ENCODE measurements around the gene ENG.
"Not testable (repeated sequence)": the region's sequence is repeated elsewhere in the genome, so short reads cannot be mapped to it uniquely, and the experiment has no call there.

The ENG gene

GRCh38 chr9:127846443-127847177, 7.8 kb downstream of the ENG start:
- DNase-seq (ENCODE audit: low spot score) (no peak), FAIRE-seq (no peak)

GRCh38 chr9:127845619-127846018, 8.8 kb downstream of the ENG start:
- not testable (repeated sequence) for FAIRE-seq; DNase-seq (ENCODE audit: low spot score)

DNA sequence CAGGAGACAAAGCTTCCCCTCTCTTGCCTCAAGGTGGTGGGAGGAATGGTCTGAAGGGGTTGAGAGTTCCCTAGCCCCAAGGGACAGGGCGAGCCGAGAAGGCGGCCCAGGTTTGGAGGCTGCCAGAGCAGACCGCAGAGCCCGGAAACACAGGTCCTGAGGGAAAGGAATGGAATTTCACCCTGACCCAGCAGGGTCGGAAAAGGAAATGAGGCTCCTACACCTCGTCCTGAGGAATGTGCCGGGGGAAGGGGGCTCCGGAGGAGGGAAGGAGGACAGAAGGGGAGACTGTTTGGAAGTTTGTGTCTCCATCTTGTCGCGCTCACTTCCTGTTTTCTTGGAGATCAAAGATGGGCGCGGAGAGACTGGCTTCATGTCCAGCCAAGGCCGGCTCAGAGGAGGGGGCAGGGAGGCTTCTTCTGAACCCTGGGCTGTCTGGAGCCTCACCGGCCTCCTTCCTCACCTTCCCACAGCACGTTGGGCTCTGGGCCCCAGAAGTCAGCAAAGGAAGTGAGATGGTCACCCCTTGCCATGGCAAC, 9.6 kb downstream of the ENG start:
- DNase-seq (ENCODE audit: low spot score) (peak; percentile 59), FAIRE-seq (no peak)

DNA sequence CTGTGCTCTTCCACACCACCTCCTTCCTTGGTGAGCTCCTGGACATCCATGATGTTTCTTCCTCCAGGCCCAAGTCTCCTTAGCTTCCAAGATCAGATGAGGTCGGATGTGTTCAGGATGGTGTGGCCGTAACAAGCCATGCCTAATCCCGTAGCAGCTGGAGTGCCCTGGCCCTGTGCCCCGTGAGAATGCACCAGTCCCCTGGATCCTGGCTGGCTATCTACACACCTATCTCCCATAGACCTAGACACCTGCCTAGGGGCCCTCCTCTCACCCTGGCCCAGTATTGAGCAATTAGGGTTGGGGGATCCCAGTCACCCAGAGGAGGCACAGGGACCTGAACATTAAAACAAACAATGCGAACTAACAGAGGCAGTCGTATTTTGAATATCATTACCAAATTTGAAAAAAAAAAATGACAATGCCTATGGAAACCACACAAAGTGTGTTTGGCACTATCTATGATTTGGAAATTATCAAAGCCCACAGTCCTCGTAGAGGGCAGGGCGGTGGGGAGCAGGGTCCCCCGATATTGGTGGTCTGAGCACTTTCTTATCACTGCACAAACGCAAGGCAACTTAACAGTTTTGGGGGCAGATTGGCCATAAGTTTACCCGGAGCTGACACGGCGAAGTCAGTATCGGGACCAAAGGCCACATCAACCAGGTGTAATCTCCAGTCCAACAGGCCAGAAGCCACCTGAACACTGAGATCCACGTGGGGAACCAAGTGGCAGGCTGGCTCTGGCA, 13.2 kb downstream of the ENG start:
- DNase-seq (ENCODE audit: low spot score) (no peak), FAIRE-seq (no peak)

DNA sequence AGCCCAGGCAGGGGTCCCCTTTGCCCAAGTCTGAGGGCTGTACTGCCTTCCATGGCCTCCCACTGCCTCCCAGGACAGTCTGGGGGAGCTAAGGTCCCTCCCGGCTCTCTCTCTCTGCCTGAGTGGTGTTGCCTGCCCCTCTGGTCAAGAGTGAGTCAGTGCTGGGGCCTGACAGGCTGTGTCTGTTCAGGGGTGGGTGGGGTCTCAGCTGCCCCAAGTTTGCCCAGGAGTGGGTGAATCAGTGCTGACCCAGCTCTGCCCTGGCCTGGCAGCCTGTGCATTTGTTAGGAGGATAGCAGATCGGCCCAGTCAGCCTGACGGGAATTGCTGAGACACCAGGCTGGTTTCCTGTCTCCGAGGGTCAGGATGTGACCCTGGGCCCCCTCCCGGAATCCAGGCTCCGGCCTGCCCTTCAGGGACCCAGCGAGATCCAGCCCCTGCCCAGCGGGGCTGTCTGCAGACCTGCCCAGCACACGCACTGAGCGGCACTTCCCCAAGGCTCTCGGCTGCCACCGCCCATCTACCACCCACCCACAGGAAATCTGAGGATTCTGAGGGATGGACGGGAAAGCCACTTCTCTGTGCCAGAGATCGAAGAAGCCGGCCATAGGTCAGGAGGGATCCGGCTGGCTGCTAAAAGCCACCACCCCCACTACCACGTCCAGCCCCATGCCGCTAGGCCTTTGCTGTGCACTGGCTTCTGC, 15.9 kb downstream of the ENG start:
- no peak for FAIRE-seq
- DNase-seq (ENCODE audit: low spot score), result peak; percentile 21

DNA sequence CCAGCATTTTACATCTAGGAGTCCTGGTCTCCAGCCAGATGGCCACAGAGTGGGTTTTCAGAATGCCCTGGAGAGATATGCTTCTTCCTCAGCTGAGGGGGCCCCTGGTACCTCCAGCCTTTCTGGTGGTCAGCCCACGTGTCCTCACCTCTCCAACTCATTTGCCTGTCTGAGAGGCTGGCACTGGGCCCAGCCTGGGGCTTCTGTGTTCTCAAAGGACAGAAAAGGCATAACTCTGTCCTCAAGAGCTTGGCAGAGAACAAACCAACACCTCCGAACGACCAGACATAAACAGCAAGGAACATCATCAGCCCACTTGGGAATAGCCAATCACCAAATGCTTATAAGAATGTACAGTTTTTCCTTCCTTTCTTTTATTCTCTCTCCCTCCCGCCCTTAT, 17.1 kb downstream of the ENG start:
- DNase-seq (ENCODE audit: low spot score), result no peak
- FAIRE-seq, result no peak

DNA sequence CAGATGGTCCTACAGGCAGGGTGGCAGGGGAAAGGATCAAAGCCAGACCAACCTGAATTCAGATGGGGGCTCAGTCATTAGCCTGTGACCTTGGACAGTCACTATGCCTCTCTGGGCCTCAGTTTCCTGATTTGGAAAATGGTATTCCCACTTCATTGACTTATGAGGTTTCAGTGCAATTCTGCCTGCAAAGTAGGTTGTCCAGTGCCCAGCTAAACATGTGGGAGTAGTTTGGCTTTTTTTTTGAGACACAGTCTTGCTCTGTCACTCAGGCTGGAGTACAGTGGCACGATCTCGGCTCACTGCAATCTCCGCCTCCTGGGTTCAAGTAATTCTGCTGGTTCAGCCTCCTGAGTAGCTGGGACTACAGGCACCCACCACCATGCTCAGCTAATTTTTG, 17.9 kb downstream of the ENG start:
- not testable (repeated sequence) for FAIRE-seq; DNase-seq (ENCODE audit: low spot score)

GRCh38 chr9:127835991-127836516, 18.4 kb downstream of the ENG start:
- DNase-seq (ENCODE audit: low spot score), result no peak
- FAIRE-seq, result no peak

- DNase-seq (ENCODE audit: low spot score) (no peak), FAIRE-seq (no peak)
These were observed 20.9 kb downstream of the ENG start for GRCh38 chr9:127833555-127833954.

GRCh38 chr9:127832248-127832647, 22.2 kb downstream of the ENG start:
- no peak for FAIRE-seq
- no peak for DNase-seq (ENCODE audit: low spot score)

- DNase-seq (ENCODE audit: low spot score) (no peak), FAIRE-seq (no peak)
These were observed 25.1 kb downstream of the ENG start for GRCh38 chr9:127829205-127829906.

DNA sequence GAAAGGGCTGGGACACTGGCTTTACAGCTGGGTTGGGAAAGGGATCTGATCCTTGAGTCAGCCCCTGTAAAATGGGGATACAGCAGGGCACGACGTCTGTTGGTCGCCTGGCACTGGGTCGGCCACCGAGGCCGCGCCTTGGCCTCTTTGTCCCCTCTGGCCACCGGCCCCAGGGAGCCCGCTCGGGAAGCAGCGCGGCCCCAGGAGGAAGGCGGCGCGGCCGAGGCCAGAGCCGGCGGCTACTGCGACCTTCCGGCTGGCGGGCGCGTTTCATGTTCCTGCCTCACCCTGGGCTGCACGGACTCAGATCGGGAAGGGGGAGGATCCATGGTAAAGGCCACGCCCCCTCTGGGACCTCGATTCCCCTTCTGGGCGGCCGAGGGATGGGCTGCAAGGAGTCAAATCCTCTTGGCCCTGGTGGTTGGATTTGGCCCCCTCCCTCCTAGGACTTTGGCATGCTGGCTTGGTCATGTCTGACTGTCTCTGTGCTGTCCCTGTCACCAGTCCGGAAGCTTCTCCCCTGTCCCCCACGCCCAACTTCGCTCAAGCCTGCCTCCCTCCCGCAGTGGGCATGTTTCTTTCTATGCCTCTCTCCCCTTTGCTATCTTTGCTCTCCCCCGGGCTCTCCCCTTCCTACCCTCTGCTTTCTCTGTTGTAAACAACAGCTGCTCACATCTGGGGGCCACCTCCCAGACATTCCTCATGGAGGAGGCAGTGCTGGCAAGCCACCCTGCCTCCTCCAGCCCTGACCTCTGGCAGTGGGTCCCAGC, 26.0 kb downstream of the ENG start:
- no peak for FAIRE-seq
- no peak for DNase-seq (ENCODE audit: low spot score)

GRCh38 chr9:127826253-127826913, 28.1 kb downstream of the ENG start:
- no peak for DNase-seq (ENCODE audit: low spot score)
- no peak for FAIRE-seq

DNA sequence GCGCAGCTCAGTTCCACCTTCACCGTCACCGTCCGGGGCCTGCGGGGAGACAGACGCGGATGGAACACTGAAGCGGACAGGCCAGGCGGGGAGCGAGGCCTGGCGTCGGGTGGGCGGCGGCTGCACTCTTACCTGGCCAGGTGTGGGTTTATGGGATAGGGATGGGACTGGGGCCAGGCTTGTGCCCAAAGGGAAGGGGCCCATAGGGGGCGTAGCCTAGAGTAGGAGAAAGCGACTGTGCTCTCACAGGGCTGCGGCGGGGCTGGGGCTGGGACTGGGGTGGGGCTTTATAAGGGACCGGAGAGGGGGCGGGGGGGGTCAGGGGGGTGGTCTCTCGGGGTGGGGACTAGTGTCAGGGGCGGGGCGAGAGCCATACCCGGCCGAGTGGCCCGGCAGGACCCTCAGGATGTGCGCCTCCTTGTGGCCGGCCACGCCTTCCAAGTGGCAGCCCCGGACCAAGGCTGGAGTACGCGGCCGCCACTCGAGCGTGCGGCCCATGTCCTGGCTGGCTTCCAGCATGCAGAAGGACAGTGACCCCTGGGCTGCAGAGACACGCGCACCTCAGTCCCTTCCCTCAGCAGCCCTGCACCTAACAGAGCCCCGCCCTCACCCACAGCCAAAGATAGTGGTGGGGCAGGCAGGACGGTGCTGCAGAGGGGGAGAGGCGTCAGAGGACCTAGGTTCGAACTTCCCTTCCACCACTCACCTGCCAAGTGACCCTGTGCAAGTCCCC, 29.0 kb downstream of the ENG start:
- DNase-seq (ENCODE audit: low spot score) (no peak), FAIRE-seq (no peak)

GRCh38 chr9:127822108-127822507, 32.4 kb downstream of the ENG start:
- no peak for DNase-seq (ENCODE audit: low spot score)
- no peak for FAIRE-seq

GRCh38 chr9:127818574-127818973, 35.9 kb downstream of the ENG start:
- no peak for DNase-seq (ENCODE audit: low spot score)

DNA sequence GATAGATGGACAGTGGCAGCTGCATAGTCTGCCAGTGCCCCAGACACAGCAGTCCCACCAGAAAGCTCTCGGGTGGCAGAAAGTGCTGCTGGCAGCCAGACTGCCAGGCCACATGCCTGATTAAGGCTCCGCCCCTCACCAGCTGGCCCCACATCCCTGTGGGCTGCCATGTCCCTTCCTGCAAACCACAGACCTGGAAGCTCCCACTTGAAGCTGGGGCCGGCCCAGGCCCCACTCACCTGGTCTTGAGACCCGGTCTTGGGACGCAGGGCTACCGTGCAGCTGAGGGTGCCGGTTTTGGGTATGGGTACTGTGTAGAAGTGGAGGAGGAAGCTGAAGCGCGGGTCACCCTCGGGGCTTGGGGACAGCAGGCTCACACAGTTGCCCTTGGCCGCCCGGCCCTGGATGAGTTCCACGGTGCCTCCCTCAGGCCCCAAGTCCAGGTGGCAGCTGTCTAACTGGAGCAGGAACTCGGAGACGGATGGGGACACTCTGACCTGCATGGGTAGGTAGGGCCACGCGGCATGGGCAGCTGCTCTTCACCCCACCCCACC, 36.5 kb downstream of the ENG start:
- DNase-seq (ENCODE audit: low spot score), result no peak
- no peak for FAIRE-seq

More at GRCh38 chr9:127818574-127818973, 35.9 kb downstream of the ENG start:
- FAIRE-seq, result no peak

DNA sequence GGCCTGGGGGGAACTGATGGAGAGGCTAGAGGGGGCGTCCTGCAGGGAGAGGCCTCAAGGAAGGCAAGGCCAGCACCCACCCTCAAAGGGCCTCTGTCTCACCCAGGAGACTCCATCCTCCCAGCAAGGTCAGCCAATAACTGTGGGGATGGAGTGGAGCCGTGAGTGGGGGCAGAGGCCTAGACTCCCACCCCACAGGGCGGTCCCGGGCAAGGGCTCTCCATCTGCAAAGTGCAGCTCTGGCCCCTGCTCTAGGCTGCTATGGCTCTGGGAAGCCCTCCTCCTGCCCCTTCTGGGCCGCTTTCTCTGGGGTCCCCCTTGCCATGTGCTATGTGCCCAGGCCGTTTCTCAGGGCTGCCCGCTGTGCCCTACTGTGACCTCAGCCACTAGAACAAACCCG, 37.7 kb downstream of the ENG start:
- no peak for FAIRE-seq
- DNase-seq (ENCODE audit: low spot score), result no peak

GRCh38 chr9:127816362-127816725, 38.1 kb downstream of the ENG start:
- no peak for DNase-seq (ENCODE audit: low spot score)
- no peak for FAIRE-seq
